Measurements from ENCODE around the gene UQCRC2. TPM values are rescaled to one million over a fixed set of nuclear protein-coding genes. Genes with fewer than 3 reads are reported as not detected.

The UQCRC2 gene
- total and polyA plus RNA-seq, 10 of the 15 experiments (the other 5 are each of a cell fraction or from before 2014, with no cell fraction given) = 256 to 563 (median 327) TPM

DNA sequence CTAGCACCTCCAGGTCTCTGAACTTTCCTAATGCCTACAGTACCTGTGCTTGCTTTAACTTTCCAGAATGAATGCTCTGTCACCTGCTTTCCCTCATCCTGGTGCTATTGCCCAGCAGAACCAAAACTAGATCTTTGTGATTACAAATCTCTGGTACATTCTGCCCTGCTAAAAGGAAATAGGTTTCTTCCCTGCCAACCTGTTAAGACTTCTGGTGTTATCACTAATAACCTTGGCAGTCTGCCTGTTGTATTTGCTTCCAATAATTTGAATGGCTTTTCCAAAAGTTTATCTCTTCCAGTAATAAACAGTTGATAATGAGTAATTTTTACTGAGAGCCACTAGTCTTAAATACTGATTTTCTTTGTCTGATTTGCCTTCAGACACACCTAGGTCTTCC is 32.4 kb downstream of the UQCRC2 start:
- Histone ChIP-seq H3K9me3 (replicated peaks; ENCODE audit: control insufficient read depth, insufficient read depth, low read length) (no peaks in the 10 kb centered on the region), H3K9ac (ENCODE audit: control insufficient read depth, insufficient read depth, low read length) (no peak overlapping the region), H2AFZ (ENCODE audit: control insufficient read depth, low read depth, low read length) (no peak overlapping the region), H3K4me2 (ENCODE audit: control insufficient read depth, insufficient read depth) (no peak overlapping the region), H3K4me3 (no peak overlapping the region), H3K36me3 (ENCODE audit: control insufficient read depth in 2 of 2, insufficient read depth in 2 of 2, low read length in 1 of 2) (peaks cover 3 to 31% of the 10 kb centered on the region in 2 experiments), H3K27ac (ENCODE audit: control insufficient read depth, insufficient read depth) (no peak overlapping the region), H3K4me1 (ENCODE audit: control insufficient read depth, insufficient read depth, low read length) (no peaks in the 10 kb centered on the region), H4K20me1 (ENCODE audit: control insufficient read depth, insufficient read depth) (no peaks in the 10 kb centered on the region), H3K79me2 (ENCODE audit: control insufficient read depth, insufficient read depth, low read length) (no peaks in the 10 kb centered on the region), H3K27me3 (replicated peaks in 1 of 2; ENCODE audit: control insufficient read depth in 2 of 2, insufficient read depth in 2 of 2, low read length in 1 of 2) (no peaks in the 10 kb centered on the region)
- RAD21 ChIA-PET (ENCODE audit: unreplicated experiment) = no interaction called here
- DNase-seq (ENCODE audit: low read depth, low spot score) (no peak), FAIRE-seq (no peak), ATAC-seq (no peak)
- SMC1A ChIA-PET (ENCODE audit: uncharacterized antibody, unreplicated experiment) = no interaction called here
- CTCF ChIA-PET = no interaction called here
- BruUV-seq (replicated peaks) = TSS peak; percentile 31
- in situ Hi-C loops (cut with MboI) (no loop called here), intact Hi-C loops (cut with micrococcal nuclease; ENCODE audit: unreplicated experiment) (no loop called here)
- TF ChIP-seq, protein P1, sequence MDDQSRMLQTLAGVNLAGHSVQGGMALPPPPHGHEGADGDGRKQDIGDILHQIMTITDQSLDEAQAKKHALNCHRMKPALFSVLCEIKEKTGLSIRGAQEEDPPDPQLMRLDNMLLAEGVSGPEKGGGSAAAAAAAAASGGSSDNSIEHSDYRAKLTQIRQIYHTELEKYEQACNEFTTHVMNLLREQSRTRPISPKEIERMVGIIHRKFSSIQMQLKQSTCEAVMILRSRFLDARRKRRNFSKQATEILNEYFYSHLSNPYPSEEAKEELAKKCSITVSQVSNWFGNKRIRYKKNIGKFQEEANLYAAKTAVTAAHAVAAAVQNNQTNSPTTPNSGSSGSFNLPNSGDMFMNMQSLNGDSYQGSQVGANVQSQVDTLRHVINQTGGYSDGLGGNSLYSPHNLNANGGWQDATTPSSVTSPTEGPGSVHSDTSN (IDR thresholded peaks at IDR 0.05; ENCODE audit: insufficient replicate concordance, low read depth, low read length) = no peak
- TF ChIP-seq HCFC1 (IDR thresholded peaks at IDR 0.05; ENCODE audit: low read length) (no peak), SREBF1 (IDR thresholded peaks at IDR 0.05; ENCODE audit: low read length) (no peak), BCL11A (IDR thresholded peaks at IDR 0.05; ENCODE audit: low read depth, low read length) (no peak), ASH2L (IDR thresholded peaks at IDR 0.05; ENCODE audit: borderline replicate concordance, low read depth) (no peak), BHLHE40 (IDR thresholded peaks at IDR 0.05; ENCODE audit: borderline replicate concordance in 1 of 2, low read depth in 2 of 2, low read length in 1 of 2) (no peak), RBBP5 (conservative IDR thresholded peaks at IDR 0.05) (no peak), BMI1 (IDR thresholded peaks at IDR 0.05; ENCODE audit: borderline replicate concordance) (no peak), CEBPB (IDR thresholded peaks at IDR 0.05; ENCODE audit: borderline replicate concordance in 1 of 2, low read depth in 2 of 2, low read length in 2 of 2) (no peak), TCF12 (IDR thresholded peaks at IDR 0.05; ENCODE audit: low read depth, low read length) (no peak), JUND (IDR thresholded peaks at IDR 0.05; ENCODE audit: low read depth, low read length) (no peak), ZZZ3 (IDR thresholded peaks at IDR 0.05; ENCODE audit: control insufficient read depth, insufficient read length, low read depth) (no peak), SUZ12 (IDR thresholded peaks at IDR 0.05; ENCODE audit: unreplicated experiment) (no peak), MEF2B (IDR thresholded peaks at IDR 0.05; ENCODE audit: partially characterized antibody, poor library complexity, severe bottlenecking) (no peak), NR2F1 (conservative IDR thresholded peaks at IDR 0.05) (no peak), EZH2 (IDR thresholded peaks at IDR 0.05; ENCODE audit: borderline replicate concordance, control insufficient read depth, low read depth, low read length) (no peak), CREM (IDR thresholded peaks at IDR 0.05; ENCODE audit: low read depth) (no peak), ZNF207 (IDR thresholded peaks at IDR 0.05; ENCODE audit: borderline replicate concordance) (no peak)
- TF ChIP-seq, protein P2, sequence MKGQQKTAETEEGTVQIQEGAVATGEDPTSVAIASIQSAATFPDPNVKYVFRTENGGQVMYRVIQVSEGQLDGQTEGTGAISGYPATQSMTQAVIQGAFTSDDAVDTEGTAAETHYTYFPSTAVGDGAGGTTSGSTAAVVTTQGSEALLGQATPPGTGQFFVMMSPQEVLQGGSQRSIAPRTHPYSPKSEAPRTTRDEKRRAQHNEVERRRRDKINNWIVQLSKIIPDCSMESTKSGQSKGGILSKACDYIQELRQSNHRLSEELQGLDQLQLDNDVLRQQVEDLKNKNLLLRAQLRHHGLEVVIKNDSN (IDR thresholded peaks at IDR 0.05; ENCODE audit: borderline replicate concordance, extremely low read length, insufficient read depth, low read depth, low read length) = no peak
- POLR2A ChIA-PET = no interaction called here
